Inflammatory macrophage treated with lipopolysaccharide for 4 hours (primary cell): ENCODE data around the gene AP4B1.

Source experiments
- DNase-seq: peaks from one replicate; pipeline ENCODE4 v3.0.0-alpha.2; 2020

Gene AP4B1

DNA sequence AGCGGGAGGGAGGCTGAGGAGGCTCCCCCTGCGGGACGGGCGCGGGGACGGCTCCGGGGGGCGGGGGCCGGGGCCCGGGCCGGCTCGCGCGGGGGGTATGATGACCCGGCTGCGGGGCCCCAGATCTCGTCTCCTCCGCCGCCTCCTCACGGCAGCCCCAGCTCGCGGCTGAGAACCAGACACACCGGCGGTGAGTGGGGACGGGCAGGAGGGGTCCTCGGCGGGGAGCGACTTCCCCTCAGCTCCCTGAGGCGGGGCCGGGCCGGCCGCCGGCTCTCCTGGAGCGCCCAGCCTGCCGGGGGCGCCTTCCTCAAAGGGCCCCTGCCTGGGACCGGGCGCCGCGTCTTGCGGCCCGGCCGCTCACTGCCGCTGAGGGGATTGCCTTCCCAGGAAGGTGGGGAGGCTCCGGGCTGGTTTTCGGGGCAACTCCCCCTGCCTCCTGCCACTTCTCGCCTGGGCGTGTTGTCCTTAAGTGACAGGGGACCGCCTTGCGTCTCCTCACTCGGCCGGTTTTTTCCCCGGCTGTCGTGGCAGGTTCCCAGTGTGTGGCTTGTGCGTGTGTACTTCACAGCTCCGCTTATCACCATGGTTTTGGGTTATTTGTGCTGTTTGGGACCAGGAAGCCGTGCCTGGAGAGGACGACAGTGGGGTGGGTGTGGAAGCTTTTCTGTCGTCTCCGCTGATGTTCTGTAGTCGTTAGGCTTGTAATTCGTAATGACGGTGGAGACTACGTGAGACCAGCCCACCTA, 25.3 kb upstream of the AP4B1 start:
- peak; percentile 55 for DNase-seq

DNA sequence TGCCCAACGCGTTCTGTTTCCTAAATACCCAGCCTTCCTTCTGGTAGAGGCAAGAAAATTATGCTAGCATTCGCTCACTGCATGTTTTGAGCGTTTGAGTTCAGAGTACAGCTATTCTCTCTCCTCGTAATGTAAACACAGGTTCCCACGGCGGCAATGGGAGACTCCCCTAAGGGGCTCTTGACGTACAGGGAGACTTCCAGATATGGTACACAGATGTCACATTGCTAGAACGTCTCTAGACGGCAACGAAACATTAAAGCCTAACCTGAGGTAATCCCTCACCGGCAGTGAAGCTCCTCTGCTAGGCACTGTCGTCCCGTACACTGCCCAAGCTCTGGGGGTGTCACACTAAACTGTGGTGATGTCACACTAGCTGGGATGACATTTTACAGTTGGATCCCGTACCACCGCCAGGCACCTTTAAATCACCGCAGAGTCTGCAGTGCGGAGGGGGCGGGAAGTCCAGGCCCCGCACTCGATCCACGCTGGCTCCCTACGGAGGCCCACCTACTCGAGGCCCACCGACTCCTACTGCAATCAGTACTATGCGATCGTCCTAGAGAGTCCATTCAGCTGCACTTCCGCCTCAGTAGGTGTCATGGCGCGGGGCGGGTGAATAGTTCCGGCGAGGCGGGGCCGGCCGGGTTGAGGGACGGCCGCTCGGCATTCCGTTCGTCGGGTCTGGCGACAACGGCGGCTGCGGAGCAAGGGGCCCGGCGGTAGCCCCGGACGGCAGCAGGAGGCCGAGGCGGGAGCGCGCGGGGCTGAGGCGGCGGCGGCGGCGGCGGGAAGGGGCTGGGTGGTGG, 24.5 kb upstream of the AP4B1 start, which contains the start of gene HIPK1:
HIPK1 (plus strand) TSS at position 384 of the 809 bp plus-strand sequence.
- peak; percentile 92 for DNase-seq

DNA sequence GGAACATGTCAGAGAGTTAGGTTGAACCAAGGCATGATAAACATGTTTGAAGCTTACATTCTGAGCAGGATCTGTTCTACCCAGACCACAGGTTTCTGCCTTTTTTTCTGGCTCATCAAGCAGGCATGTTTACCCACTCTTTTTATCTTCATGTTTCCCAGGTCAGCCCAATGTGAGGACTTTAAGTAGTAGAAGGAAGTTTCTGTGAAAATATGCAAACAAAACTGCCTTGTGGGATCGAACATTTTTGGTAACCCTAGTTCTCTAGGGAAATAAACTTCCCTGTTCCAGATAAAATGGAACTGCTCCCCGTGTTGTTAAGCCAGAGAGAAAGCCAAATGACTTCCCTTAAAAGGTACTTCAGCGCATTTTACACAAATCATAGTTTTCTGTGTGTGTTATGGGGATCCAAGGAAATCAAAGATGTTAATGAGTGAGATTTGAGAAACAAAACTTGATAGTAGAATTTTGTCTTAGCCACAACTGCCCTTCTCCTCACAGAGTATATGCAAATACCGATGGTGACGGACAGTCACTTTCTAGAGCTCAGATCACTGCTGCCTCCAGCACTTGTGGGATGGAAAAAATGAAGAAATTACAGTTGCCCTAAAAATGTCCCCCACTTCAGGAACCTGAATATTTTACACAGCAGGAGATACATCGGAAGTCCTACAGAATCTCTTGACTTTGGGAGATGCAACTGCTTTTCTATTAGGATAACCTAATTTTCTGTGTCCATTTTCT, 23.8 kb upstream of the AP4B1 start:
- DNase-seq, result peak; percentile 58

DNA sequence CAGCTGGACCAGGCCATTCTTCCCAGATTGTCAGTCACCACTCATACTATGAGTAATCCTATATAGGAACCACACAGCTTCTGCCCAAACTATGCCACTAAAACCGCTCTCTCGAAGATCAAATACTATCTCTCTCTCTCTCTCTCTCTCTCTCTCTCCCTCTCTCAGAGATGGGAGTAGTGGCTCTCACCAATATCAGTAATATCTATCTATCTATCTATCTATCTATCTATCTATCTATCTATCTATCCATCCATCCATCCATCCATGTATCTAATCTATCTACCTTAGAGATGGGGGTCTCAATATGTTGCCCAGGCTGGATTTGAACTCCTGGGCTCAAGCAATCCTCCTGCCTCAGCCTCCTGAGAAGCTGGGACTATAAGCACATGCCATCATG, 19.9 kb upstream of the AP4B1 start:
- no peak for DNase-seq

DNA sequence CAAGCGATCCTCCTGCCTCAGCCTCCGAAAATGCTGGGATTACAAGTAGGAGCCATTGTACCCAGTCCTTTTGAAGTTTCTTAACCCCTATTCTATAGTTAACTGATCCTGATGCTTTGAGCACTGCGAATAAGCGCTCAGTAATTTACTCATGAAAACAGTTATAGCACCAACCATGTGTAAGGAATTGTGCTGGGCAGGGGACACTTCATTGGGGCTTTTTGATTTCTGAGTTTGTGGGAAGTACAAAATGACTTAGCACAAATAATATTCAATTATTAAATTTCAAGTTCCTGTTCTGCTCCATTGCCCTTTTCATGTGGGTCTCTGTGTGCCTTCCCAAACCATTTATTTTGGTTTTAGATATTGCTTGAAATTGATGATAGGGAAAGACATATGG, 18.4 kb upstream of the AP4B1 start:
- no peak for DNase-seq

DNA sequence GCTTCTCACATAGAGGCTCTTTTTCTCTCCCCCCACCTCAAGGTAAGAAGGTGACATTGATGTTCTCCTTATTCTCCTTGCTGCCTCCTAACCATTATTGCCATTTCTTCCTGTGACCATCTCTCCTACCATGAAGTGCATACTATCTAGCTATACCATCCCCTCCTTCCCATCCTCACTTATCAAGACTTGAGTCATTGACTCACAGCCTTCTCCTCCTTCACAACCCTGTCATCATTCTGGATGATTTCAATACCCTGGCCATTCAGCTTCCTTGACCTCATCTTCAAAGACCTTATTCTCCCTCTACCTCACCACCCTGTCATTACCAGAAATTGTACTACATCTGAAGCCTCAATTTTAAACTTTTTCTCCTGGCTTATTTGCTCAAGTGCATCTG, 13.6 kb upstream of the AP4B1 start:
- DNase-seq, result no peak

DNA sequence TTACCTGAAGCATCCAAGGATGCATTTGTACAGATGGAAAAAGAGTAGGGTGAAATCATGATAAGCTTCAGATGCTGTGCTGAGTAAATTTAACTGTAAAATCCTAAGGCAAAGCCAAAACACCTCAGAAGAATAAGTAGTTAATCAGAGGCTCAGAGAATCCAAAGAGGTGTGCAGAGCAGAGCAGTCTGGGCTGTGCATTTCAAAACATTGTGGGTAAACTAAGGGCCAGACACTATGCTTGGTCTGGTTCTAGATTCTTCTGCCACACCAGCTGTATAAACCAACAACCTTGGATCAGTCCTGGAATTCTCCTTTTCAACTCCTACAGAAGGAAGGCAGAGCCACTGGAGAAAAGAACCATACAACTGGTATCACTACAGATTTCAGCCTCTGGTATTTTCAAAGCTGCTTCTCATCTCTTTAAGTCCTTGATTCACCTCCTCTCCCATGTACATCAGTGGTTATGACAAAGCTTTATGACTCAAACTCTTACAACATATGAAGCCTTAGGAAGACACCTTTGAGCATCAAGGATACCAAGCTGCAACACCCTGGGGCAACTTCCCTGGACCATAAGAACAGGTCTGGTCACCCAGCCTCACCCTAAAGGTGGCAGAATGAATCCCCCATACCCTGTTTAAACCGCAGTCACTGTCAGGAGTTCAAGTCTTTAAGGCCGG, 12.9 kb upstream of the AP4B1 start:
- DNase-seq, result no peak

DNA sequence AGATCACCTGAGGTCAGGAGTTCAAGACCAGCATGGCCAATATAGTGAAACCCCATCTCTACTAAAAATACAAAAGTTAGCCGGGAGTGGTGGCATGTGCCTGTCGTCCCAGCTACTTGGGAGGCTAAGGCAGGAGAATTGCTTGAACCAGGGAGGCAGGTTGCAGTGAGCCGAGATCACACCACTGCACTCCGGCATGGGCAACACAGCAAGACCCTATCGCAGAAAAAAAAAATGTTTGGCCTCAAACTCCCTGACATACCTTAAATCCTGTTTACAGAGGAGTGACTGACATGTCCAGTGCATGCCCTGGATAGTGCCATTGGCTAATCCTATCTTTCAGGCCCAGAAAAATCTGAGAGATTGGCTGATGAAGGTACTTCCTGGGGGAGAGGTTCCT, 12.4 kb upstream of the AP4B1 start:
- no peak for DNase-seq

DNA sequence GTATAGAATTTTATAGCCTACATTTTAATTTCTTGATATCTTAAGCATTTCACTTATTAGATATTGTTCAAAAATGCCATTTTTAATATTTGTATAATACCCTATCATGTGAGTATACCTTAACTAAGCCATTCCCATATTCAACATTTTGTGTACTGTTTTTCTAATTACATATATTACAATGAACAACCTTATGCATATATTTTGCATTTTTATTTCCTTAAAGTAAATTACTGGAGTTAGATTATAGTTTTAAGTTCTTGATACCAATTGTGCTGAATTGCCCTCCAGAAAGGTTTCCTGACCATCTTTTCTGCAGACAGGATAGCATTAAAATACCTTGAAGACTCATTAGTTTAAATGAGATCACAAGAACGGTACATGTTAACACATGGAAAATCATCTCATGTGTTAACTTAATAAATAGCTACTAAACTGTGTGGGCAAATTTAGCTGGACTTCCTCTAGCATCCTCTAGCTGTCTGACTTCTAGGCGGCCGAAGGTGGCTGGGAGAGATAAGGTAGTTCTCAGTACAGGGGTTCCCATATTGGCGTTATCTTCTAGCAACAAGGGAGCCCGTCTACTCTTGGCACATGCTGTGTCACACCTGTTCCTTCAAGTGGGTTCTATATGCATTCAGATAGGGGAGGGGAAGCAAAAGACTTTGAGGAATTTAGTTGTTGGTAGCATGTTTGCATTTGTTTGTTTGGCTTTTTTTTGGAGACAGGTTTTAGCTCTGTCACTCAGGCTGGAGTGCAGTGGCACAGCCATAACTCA, 9.5 kb upstream of the AP4B1 start:
- DNase-seq, result no peak

DNA sequence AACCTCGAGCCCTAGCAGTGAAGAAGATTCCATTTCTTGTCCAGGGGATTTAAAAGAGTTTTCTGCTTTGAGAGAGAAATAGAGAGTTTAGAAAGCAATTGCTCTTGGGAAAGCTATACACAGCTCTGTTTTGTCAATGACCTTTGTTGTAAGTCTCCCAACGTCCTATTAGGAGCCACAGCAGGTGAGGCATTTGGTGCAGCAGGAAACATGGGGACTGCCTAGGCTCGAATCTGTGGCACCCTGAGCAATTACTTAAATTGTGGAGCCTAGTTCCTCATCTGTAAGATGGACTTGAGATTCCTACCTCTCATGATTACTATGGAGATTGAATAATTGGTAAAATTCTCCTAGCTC, 8.7 kb upstream of the AP4B1 start:
- no peak for DNase-seq

DNA sequence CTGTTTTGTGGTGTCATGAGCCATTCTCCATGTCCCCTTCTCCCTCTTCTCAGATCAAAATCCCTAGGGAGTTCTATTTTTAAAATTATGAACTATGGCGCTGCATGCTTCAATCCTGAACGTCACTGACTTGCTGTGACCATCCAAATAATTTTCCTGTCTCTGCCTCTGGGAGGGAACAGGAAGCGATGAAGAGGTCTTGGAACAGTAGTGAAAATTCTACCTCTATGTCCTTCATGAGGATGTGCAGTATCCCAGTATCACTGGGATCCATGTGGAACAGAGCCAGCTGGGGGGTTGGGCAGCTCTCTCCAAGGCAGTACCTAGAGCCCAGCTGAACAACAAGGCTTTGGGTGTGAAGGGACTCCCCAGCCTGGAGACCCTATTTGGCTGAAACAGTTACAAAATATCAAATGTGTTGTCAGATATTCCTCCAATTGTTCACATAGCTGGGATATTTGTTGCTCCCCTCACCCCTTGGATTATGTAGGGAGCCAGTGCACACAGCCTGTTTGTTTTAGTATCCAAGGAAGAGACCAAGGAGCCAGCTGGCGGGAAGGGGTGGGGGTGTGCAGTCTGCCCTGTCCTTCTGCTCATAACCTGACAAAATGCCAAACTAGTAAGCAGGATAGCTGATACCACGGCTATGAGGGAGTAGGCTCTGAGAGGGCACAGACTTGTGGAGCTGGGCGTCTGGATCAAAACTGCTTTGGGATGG, 8.2 kb upstream of the AP4B1 start:
- no peak for DNase-seq

DNA sequence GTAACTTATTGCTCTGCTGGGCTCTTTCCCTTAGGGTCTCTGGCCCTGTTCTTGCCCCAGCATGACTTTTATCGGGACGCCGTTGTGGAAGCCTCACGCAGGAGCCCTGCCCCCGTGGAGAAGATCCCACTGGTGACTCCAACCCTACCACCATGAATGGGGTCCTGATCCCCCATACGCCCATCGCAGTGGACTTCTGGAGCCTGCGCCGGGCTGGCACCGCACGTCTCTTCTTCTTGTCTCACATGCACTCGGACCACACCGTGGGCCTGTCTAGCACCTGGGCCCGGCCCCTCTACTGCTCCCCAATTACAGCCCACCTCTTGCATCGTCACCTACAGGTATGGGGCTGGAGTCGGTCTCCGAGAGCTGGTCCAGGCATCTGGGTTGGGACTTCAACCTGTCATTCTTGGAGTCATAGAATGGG, 849 bp upstream of the AP4B1 start:
- no peak for DNase-seq

DNA sequence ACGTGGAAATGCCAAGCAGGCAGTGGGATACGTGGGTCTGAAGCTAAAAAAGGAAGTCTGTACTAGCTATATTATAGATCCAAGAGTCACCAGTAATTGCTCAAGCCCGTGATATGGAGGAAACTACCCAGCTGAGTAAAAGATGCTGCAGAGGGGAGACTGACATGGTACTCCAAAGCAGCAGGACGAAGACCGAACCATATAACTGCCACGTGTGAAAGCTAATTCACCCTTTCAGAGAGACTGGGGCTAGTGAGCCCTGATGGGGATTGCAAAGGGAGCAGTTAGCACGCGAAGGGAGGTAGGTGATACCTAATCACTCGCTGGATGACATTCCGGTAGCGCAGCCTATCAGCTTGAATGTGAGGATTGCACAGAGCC, 316 bp downstream of the AP4B1 start:
- DNase-seq, result peak; percentile 77

DNA sequence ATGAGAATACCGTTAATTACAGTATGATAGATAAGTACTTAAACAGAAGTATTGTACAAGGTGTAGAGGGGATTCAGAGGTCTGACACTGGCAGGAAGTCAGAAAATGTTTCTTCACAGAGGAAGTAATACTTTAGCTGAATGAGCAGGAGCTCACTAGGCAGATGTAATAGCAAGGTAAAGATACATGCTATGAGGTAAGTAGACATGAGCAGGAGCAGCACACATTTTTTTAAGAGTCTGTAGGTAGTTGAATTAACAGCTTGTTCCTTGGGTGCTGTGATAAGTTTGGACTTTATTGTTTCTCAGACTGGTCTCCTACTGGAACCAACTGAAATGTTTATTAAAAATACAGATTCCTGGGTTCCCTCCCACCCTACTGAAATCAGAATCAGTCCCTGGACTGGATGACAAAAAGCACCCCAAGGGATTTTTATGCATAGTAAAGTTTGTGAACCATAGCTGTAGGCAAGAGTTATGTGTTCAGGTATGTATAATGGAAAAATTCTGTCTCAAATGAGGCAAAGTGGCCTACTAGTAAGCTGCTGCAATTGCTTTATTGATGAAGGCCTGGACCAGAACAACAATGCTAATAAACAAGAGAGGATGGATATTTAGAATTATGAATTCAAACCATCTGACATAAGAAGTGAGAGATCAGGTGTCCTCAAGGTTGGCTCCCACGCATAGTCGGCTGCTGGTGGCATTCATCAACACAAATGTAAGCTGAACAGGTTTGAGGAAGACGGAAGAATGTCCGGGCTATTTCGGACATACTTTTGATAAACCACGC, 902 bp downstream of the AP4B1 start:
- no peak for DNase-seq

DNA sequence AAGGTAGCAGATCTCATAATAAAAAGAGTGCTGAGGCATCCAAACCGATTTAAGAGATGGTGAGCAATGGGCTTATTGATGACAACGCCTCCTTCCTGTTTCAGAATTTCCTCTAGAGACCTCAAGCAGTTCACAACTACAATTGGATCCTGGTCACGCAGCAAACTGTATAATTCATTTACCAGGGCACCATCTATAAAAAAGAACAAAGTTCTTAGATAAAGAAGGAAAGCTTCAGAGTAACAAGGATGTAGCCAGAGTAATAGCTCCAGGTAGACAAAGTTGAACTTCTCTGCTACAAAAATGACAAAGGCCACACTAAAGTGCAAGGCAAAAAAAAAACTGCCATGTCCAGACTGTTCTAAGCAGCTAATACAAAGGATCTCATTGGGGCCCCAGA, 3.4 kb downstream of the AP4B1 start:
- DNase-seq, result no peak

DNA sequence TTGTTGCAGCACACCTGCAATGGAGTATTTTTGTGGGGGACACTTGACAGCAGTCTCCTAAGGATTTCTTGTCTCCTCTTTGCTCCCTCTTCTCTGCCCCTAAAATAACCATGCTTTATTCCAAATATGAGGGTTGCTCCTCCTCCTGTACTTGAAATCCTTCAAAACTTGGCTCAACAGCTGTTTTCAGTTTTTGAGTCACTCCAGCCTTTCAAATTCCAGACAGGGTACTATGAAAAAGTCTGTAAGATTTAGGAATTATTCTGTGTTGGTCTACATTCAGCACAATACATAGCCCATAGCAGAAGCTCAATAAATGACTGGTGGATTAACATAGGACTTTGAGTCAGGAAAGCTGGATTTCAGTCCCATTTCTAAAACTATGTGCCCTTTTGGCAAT, 5.5 kb downstream of the AP4B1 start:
- DNase-seq, result no peak

DNA sequence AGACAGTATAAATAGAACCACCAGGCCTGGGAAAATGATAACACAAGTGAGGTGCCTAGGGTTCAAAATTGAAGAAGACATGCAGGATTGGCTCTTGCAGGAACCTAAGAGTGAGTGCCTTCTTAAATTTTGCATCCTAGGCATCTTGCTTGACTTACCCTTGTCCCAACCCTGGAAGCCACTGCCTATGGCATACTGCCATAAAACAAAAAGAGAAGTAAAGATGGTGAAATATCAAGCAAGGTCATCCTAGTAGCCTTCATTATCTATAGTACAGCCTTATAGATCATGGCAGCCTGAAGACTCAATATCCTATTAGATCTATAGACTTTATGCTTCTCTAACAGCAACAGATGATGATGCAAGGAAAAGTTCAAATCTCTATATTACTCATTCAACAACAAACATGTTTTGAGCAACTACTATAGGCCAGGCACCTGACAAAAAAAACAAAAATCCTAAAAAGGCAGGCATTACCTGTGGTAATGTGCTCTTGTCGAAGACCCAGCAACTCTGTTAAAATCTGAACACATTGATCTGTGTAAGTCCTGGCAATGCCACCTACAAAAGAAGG, 6.3 kb downstream of the AP4B1 start:
- peak; percentile 31 for DNase-seq

DNA sequence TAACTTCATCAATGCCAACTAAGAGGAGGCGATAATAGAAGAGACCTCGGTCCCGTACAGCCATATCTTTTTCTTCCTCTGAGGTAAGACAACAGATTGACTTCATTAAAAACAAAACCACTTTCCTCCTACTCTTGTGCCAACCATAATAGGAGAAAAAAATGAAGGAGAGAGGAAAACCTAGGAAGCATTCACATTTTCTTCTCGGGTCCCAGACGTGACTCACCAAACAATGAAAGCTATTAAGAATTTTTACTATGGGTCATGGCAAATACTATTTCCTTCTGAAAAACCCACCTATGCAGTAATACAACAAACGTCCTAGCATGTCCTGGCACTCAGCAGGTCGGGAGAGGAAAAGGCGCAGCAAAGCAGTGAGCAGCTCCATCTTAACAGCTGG, 8.6 kb downstream of the AP4B1 start:
- no peak for DNase-seq

DNA sequence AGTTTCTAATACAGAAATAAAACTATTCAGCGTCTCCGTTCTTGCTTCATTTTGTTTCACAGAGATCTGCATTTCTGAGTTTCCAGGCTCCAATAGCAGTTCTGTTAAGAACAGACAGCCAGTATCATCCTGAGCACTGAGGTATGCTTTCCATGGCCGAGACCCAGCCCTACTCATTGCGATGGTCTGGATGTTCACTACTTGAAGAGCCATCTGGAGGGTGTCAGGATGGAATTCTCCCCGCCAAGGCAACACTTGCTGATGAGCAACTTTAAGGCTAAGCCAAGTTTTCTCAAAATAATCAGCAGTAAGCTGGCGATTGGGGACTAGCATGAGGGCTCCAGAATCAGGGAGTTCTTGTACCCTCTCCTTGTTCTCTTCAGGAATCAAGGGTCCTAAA, 9.5 kb downstream of the AP4B1 start:
- no peak for DNase-seq

DNA sequence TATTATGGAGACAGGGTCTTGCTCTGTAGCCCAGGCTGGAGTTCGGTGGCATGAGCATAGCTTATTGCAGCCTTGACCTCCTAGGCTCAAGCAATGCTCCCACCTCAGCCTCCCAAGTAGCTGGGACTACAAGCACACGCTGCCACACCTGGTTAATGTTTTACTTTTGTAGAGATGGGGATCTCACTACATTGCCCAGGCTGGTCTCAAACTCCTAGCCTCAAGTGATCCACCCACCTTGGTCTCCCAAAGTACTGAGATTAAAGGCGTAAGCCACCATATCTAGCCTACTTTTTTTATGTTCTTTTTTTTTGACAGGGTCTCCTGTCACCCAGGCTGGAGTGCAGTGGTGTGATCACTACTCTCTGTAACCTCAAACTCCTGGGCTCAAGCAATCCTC, 11.3 kb downstream of the AP4B1 start:
- DNase-seq, result no peak
